ENCODE data around the gene NSD2. TPM values are rescaled to one million over a fixed set of nuclear protein-coding genes. Genes with fewer than 3 reads are reported as not detected.

NSD2 gene
- total RNA-seq, 2 donors from 2014 or later: 153 to 208 TPM

DNA sequence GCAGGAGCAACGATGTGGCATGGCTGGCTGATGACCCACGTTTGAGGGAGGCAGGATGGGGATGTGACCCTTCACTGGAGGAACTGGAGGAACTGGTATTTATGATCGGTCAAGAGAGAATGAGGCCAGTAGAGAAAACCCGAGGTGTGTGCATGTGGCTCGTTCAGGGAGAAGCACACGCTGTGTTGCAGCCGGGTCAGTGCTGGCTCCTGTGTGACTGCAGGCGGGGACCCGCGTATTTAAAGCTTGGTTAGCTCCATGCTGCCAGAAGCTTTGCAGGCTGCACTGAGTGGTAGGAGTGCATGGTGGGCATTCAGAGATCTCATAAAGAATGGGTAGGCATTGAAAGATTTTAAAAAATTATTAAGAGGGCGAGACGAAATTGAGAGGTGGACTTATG lies 85.4 kb downstream of the NSD2 start:
- no peak overlapping the region for H3K4me3 Mint-ChIP-seq

DNA sequence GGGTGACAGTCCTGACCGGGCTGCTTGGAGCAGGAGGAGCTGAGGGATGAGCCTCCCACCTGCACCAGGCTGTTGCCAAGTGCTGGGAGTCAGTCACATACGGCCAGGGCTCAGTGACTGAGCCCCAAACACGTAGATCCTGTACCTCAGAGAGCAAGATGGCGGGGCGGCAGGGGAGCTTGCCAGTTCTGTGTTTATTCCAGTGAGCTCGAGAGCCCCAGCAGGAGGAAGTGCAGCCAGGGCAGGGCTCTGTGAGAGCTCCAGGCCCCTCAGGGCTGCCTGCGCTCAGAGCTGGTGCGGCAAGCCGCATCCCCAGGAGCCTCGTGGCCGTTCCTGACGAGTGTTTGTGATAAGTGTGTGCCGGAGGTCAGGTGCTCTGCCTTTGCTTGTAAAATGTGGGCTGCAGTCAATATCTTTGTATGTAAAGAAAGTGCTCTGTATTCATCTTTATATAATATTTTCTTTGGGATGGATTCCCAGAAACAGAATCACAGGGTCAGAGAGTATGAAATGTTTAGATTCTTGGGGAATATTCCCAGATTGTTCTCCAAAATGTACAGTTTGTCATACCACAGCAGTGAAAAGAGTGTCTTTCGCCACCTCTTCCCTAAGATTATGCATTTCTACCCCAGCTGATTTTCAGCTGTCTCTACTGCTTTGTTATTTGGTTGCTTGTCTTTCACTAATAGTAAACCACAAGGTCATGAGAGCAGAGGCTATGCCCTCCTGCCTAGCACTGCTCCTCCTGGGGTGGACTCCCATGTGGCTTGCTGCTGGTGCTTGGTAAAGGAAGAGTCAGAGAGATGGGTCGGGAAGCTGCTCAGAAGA lies 87.3 kb downstream of the NSD2 start:
- H3K9me3 Mint-ChIP-seq: no peaks in the 10 kb centered on the region
- Histone ChIP-seq H3K27ac (ENCODE audit: low read depth, low read length) (peak overlapping the region; percentile 41), H3K9me3 (ENCODE audit: control insufficient read depth, low read length) (no peaks in the 10 kb centered on the region), H3K27me3 (ENCODE audit: control insufficient read depth, insufficient read depth, low read length, poor library complexity, severe bottlenecking) (no peaks in the 10 kb centered on the region), H3K9ac (ENCODE audit: extremely low read depth, low read length, poor library complexity, severe bottlenecking) (no peak overlapping the region), H3K4me1 (ENCODE audit: control insufficient read depth, insufficient read depth, low read length) (peaks cover 3% of the 10 kb centered on the region), H3K36me3 (ENCODE audit: control insufficient read depth, insufficient read depth, low read length) (peaks cover 90% of the 10 kb centered on the region), H3K4me3 (ENCODE audit: low read length) (no peak overlapping the region)
- no peaks in the 10 kb centered on the region for H3K27me3 Mint-ChIP-seq (ENCODE audit: insufficient read depth)
- DNase-seq: no peak
- no peak overlapping the region for H3K27ac Mint-ChIP-seq
- peaks cover 81% of the 10 kb centered on the region for H3K36me3 Mint-ChIP-seq (ENCODE audit: low read depth)
- WGBS, 2 experiments (ENCODE audit: insufficient coverage in 1 of 2, insufficient read length in 1 of 2): 95% methylated on average over 9 to 15 of the region's 15 CpGs
- peaks cover 4% of the 10 kb centered on the region for H3K4me1 Mint-ChIP-seq
- TF ChIP-seq, protein P1, sequence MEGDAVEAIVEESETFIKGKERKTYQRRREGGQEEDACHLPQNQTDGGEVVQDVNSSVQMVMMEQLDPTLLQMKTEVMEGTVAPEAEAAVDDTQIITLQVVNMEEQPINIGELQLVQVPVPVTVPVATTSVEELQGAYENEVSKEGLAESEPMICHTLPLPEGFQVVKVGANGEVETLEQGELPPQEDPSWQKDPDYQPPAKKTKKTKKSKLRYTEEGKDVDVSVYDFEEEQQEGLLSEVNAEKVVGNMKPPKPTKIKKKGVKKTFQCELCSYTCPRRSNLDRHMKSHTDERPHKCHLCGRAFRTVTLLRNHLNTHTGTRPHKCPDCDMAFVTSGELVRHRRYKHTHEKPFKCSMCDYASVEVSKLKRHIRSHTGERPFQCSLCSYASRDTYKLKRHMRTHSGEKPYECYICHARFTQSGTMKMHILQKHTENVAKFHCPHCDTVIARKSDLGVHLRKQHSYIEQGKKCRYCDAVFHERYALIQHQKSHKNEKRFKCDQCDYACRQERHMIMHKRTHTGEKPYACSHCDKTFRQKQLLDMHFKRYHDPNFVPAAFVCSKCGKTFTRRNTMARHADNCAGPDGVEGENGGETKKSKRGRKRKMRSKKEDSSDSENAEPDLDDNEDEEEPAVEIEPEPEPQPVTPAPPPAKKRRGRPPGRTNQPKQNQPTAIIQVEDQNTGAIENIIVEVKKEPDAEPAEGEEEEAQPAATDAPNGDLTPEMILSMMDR (conservative IDR thresholded peaks at IDR 0.05): no peak
- H3K4me3 Mint-ChIP-seq: no peak overlapping the region

More for the DNA sequence above, 85.4 kb downstream of the NSD2 start:
- TF ChIP-seq, protein P1 (conservative IDR thresholded peaks at IDR 0.05): no peak
- Histone ChIP-seq H3K4me3 (ENCODE audit: low read length) (no peak overlapping the region), H3K9ac (ENCODE audit: extremely low read depth, low read length, poor library complexity, severe bottlenecking) (no peak overlapping the region), H3K27ac (ENCODE audit: low read depth, low read length) (no peak overlapping the region), H3K4me1 (ENCODE audit: control insufficient read depth, insufficient read depth, low read length) (no peaks in the 10 kb centered on the region), H3K9me3 (ENCODE audit: control insufficient read depth, low read length) (no peaks in the 10 kb centered on the region), H3K36me3 (ENCODE audit: control insufficient read depth, insufficient read depth, low read length) (peaks cover 89% of the 10 kb centered on the region), H3K27me3 (ENCODE audit: control insufficient read depth, insufficient read depth, low read length, poor library complexity, severe bottlenecking) (no peaks in the 10 kb centered on the region)
- H3K36me3 Mint-ChIP-seq (ENCODE audit: low read depth): peaks cover 73% of the 10 kb centered on the region
- H3K9me3 Mint-ChIP-seq: no peaks in the 10 kb centered on the region
- DNase-seq: no peak
- H3K27me3 Mint-ChIP-seq (ENCODE audit: insufficient read depth): no peaks in the 10 kb centered on the region
- 95 to 98% methylated on average over 9 to 12 of the region's 12 CpGs for WGBS, 2 experiments (ENCODE audit: insufficient coverage in 1 of 2, insufficient read length in 1 of 2)
- H3K27ac Mint-ChIP-seq: peak overlapping the region; percentile 45
- no peaks in the 10 kb centered on the region for H3K4me1 Mint-ChIP-seq

DNA sequence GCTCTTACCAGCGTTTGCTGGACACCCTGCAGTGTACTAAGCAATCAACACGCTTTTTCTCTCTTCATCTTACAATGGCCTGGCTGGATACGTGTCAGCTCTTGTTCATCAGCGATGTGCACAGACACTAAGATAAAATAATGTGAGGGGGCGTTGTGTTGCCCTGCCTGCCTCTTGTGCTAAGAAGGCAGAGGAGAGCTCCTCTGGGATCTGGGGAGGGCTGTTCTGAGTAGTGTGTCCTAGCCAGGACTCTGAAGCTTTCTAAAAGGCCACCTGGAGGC lies 87.9 kb downstream of the NSD2 start:
- H3K27me3 ChIP-seq (ENCODE audit: control insufficient read depth, insufficient read depth, low read length, poor library complexity, severe bottlenecking): no peaks in the 10 kb centered on the region
- H3K27me3 Mint-ChIP-seq (ENCODE audit: insufficient read depth): no peaks in the 10 kb centered on the region
- peaks cover 3% of the 10 kb centered on the region for H3K4me1 ChIP-seq (ENCODE audit: control insufficient read depth, insufficient read depth, low read length)
- H3K36me3 ChIP-seq (ENCODE audit: control insufficient read depth, insufficient read depth, low read length): peaks cover 92% of the 10 kb centered on the region
- no peak overlapping the region for H3K4me3 ChIP-seq (ENCODE audit: low read length)
- no peaks in the 10 kb centered on the region for H3K9me3 Mint-ChIP-seq
- H3K36me3 Mint-ChIP-seq (ENCODE audit: low read depth): peaks cover 83% of the 10 kb centered on the region
- 84 to 92% methylated on average over 5 of the region's 5 CpGs for WGBS, 2 experiments (ENCODE audit: insufficient coverage in 1 of 2, insufficient read length in 1 of 2)
- no peak overlapping the region for H3K9ac ChIP-seq (ENCODE audit: extremely low read depth, low read length, poor library complexity, severe bottlenecking)
- H3K4me3 Mint-ChIP-seq: no peak overlapping the region
- H3K4me1 Mint-ChIP-seq: peaks cover 8% of the 10 kb centered on the region
- TF ChIP-seq, protein P1 (conservative IDR thresholded peaks at IDR 0.05): no peak
- no peaks in the 10 kb centered on the region for H3K9me3 ChIP-seq (ENCODE audit: control insufficient read depth, low read length)
- peak overlapping the region; percentile 41 for H3K27ac ChIP-seq (ENCODE audit: low read depth, low read length)
- no peak overlapping the region for H3K27ac Mint-ChIP-seq
- DNase-seq: no peak
